GOT3 (cell line): ENCODE measurements around the gene PDZD8.
"Not testable (repeated sequence)": the region's sequence is repeated elsewhere in the genome, so short reads cannot be mapped to it uniquely, and the experiment has no call there.

ENCODE experiments used
- DNase-seq: peaks from one replicate; lab custom pipeline; 2025; ENCODE audit warnings: mixed read lengths; lab: John Stamatoyannopoulos, UW

PDZD8 gene

DNA sequence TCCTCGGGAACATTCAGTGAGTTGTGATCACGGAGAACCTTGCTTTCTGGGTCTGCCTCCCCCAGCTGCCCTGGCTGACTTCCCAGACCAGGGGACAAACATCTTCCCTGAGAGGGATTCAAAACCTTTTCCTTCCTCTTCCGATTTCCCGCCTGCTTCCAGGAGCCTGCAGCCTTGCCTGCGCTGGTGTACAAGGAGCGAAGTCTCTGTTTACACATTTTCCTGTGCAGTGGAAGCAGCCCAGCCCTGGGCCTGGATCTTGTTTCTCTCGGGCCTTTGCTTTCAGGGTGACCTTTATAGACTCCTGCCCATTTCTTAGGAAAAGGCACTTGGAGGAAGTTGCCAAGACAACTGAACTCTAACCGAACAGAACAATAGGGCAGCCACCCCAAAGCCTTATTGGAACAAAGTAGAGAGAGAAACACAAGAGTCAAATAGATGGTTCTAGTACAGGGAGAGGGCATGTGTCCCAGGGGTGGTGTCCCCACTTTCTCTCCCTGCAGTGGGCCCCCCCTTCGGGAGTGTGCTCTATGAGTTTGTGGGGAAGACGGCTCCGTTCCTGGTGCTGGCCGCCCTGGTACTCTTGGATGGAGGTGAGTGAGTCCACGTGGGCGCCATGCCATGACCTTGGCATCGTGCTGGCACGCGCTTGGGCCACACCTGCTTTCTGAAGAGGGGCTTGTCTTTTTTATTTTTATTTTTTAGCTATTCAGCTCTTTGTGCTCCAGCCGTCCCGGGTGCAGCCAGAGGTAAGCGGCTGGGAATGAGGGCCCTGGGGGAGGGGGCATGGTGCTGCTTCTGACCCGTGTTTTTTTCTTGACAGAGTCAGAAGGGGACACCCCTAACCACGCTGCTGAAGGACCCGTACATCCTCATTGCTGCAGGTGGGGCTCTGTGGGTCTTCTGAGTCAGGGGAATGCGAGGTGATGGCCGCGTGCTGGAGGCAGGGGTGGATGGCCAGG is 120.2 kb downstream of the PDZD8 start:
- DNase-seq = no peak

DNA sequence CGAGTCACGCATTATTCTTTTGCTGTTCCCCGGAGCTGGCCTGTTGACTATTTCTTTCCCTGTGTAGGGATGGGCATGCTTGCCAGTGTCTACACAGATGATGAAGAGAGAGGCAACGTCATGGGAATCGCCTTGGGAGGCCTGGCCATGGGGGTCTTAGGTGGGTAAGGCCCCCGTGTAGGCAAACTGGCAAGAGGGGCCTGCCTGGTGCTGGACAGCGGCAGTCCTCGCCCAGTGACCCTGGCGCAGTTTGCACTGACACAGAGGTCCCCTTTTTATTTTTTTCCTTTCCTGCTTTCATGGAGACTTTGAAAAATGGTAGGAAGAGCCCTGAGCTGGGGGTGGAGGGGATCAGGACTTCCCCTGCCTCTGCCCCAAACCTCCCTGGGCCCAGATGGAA is 120.9 kb downstream of the PDZD8 start:
- DNase-seq = no peak

DNA sequence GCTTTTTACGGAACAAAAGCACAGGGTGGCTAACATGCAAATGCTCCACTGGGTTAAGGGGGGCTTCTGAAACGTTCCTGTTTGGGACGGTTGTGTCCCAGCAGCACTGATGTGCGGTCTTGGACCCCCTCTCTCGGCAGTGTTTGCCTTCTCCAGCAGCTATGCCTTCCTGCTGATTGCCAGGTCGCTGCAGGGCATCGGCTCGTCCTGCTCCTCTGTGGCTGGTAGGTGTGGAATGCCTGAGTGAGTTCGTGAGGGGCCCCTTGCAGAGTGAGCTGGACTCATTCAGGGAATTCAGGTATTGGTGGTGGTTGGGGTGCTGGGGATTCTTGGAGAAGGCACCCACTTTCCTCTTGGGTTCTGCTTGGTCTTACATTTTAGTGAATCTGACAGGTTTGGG is 121.3 kb downstream of the PDZD8 start:
- no peak for DNase-seq

DNA sequence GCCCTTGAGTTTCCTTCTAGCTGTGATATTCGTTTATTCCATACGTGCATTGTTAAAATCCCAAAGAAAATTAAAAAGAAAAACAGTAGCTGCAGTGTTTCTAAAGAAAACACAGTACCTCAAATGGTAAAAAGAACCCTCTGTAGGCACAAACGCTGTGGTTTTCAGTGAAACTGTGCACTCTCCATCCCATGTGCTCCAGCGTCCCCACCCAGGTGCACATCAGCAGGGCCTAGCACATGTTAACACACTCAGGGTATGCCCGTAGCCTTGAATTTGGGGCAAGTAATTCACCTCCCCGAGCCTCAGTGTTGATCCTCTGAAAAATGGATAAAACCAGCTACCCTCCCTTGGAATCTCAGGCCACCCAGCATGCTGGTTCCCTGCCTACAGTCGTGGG is 124.8 kb downstream of the PDZD8 start:
- DNase-seq = no peak

DNA sequence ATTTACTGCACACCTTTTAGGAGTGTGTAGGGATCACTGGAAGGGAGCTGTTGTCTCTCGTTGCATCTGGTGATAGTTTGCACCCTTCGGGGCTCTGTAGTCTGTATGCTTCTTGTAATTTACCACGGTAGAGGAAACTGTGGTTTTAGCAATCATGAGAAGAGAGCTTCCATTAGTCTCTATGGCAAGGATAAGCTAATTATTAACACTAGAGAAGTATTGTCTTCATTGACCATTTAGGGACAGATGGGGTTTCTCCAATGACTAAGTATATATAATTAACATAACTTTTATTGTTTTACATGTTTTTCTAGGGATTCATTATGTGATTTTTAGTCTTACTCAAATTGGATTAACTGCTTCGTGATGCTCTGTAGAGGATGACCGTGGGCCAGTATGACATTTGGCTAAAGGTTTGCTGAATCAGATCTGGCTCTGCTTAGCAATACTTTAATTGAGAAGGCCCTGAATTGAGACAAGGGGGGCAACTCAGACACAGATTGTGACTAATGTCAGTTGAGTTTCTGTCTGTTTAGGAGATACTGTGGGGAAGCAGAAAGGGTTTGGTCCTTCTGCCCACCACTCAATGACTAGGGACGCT is 125.6 kb downstream of the PDZD8 start:
- DNase-seq = no peak

DNA sequence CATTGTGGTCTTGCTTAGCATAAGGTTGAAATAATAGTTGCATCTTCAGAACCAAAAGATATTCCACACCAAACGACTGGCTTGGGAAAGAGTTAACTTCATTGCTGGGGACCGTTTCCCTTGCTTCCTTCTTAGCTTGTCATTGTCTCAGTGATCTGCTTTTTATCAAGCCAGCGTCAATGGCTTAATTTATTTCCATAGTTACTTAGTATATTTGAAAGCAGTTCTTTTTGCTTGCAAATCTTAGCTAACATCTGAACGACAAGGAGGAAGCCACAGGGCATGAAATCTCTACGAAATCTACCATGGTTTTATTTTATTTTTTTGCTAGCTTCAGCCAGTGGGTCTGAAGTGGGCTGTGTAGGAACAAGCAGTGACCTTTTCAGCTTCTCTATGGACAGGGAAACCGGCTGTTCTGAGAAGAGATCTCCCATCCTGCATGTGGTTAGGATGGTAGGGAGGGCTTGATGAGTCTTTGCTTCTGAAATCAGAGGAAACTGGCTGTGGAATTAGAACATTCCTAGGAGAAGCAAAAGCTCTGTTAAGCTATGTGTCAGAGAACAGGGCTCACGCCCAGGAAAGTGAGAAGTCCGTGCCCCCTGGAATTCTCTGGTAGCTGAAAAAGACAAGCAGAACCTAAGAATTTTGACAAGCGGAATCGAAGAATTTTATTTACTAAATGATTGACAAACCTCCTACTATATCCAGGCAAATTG is 126.3 kb downstream of the PDZD8 start:
- DNase-seq = no peak

DNA sequence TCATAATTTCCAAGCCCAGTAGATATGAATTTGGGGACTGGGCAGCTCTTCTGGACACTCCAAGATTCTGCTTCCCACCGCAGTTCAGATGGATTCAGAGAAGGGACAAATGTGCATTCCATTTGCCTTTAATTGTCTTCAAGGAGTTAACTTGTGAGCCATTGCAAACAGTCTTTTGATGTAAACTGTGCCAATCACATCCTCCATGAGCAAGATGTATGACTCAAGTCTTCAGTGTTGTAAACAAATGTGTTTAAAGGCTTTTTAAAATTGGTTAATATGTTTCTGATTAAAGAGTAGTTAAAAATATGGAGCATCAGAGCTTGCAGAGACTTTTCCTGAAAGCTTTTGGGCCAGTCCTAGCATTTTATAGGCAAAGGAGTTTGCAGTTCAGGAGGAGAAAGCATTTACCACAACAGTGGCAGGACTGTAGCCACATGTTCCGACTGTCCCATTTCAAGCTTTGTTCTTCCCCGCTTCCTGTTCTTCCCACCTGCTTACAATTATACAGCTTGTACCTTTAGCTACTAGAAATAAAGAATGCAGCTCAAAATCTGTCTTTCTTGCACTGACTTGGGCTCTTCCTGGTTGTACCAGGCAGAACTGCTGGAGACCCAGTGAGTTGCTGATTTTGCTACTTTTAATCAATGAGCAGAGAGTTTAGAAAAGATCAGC is 128.1 kb downstream of the PDZD8 start:
- no peak for DNase-seq

DNA sequence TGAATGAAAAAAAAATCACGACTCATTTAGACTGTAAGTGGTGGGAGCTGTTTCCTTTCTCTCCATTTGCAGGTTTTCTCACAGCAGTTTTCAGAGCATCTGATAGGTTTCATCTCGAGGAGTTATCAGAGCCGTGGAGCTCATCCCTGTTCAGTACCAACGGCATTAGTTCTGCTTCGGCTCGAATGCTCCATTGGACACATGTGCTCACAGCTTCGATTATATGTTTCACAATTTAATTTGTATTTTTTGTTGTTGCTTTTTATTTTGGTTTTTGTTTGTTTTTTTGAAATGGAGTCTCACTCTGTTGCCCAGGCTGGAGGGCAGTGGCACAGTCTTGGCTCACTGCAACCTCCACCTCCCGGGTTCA is 132.8 kb downstream of the PDZD8 start:
- DNase-seq = no peak

DNA sequence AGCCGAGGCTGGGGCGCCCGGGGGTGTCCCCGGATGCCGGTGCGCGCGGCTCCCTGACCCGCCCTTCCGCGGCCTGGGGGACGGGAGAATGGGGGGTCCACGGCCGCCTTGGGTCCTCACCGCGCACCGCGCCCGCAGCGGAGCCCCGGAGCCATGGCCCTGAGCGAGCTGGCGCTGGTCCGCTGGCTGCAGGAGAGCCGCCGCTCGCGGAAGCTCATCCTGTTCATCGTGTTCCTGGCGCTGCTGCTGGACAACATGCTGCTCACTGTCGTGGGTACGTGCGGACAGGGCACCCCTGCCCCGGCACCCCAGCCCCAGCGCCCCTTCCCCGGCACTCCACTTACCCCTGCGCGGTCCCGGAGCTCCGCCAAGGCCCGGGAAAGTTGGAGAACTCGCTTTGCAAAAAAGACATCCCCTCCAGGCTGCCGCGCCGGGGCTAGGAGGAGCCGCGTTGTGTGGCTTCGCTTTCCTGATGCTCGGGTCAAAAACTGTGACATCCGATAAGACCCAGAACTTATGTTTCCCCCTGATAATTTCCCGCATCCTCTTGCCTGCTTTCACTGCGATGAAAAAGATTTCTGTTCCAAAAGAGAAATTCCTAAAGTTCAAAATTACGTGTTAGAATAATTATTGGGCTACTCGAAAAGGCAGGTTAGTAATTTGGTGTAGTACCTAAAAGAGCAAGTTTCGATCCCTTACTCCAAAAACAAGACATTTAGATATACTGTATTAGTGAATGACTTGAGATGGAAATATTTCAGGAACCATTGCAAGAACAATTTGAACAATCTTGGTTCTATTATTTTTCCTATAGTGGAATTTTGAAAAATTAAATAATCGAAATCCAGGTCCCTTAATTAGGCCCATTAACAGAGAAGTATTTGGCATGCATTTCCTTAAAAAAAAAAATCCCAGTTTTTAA is 133.4 kb downstream of the PDZD8 start:
- DNase-seq = no peak

DNA sequence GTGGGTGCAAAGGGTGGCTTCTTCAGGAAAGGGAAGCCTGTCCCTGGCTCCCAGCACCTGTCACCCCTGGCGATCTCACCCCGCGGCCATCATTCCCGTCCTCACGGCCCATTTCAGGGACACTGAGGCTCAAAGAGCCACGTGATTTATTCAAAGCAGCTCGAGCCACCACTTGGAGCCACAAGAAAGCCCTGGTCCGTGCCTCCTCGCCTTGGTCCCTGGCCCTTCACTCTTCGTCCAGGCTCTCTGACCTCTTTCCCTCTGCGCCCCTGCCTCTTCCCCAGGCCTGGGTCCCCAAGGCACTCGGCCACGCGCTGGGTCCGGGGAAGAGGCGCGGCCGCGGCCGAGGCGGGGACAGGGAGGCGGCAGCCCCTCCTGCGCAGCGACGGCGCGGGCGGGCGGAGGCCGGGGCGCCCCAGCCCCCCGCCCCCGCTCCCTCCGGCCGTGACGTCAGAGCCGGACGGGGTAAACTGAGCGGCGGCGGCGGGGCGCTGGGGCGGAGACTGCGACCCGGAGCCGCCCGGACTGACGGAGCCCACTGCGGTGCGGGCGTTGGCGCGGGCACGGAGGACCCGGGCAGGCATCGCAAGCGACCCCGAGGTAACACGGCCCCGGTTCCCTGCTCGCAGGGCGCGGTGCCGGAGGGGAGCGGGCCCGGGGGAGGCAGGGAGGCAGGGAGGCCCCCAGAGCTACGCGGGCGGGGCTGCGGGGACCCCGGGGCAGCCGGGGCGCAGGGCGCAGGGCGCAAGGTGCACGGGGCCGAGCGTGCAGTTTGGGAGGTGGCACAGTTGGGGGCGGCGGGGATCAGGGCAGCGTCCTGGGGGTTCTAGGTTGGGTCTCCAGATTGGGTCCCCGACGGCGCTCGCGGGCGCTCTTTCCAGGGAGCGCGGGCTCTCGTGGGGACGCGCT is 134.4 kb downstream of the PDZD8 start, which contains the start of gene SLC18A2:
TSS of gene SLC18A2 (plus strand) at position 494 of the 909 bp plus-strand sequence. CDS start 580 bp downstream, outside the sequence.
- DNase-seq = no peak

DNA sequence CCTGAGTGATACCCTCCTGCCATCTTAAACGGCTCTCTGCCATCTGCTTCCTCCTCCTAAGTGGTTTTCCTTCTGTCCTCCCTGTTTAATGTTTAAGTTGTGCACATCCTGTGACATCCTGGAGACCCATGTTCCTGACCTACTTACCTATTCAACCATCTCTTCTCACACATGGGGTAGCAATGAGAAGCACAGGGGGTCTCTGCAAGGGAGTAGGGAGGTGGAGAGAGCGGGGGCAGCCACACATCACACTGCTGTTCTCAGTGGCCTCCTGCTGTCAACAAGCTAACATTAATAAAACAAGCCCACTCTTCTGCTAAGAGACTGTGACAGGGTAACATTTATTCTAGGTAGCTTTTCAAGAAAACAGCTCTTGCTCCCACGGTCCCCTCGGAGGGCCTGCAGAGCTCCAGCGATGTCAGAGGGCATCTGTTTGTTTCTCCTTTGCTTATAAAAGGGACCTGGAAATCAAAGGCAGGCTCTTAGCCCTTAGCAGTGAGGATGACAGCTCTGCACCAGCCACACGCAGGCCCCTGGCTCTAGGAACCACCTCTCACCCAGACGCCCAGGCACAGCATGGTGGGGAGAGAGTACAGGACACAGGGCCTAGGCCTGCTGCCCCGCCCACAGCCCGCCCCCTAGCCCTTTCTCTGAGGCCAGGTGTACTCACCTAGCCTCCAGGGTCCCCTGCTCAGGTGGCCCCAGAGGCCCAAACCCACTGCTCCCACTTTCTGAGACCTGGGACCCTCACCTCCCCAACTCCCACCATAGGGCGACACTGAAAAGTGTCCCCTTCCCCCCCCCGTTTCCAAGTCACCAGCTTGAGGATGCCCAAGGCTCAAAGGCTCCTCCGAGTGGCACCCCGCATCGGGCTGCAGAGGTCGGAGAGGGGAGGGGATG is 135.3 kb downstream of the PDZD8 start:
- DNase-seq = no peak

DNA sequence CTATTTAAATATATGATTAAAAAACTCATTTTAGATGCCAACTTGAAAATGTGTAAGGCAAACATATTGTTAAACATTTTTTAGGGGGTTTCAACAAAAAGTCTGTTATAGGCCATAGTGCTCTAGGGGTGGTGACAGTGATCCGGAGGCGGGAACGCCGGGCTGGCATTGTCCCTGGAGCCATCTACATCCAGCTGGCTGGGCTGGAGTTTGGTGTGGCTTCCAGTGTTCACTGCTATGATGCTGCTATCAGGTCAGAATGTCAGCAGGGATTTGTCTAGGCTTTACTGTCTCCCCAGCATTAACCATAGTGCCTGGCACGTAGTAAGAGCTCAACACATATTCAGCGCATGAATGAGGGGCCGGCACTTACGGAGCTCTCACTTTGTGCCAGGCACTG is 136.2 kb downstream of the PDZD8 start:
- DNase-seq = no peak

DNA sequence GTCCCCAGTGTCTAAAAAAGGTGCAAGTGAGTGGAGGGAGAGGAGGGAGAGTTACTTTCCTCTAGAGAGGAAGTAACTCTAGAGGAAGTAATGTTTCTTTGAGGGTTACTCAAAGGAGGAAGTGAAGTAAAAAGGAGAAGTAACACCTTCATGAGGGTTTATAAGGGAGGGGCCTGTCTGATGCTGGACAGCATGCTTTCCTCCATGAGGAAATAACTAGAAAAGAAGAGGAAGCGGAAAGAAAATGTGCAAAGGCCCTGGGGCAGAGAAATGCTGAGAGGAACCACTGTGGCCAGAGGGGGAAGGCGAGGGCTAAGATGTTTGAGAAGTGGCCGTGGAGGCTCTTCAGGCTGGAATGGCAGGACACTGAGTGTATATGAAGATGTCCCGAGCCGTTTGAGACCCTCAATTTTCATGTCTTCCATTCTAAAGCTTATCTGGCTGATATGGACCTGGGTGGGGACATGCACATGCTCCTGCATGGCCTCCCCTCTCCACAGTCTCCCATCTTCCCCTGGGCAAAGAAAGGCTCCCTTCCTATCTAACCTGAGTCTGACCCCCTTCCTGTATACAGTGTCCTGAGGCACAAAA is 137.7 kb downstream of the PDZD8 start:
- DNase-seq = no peak

DNA sequence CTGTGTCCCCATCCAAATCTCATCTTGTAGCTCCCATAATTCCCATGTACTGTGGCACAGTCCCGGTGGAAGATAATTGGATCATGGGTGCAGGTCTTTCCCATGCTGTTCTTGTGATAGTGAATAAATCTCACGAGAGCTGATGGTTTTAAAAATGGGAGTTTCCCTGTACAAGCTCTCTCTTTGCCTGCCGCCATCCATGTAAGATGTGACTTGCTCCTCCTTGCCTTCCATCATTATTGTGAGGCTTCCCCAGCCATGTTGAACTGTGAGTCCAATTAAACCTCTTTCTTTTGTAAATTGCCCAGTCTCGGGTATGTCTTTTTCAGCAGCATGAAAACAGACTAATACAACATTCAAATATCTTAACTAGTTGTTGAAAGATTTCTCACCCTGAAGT is 145.1 kb downstream of the PDZD8 start:
- not testable (repeated sequence) for DNase-seq

DNA sequence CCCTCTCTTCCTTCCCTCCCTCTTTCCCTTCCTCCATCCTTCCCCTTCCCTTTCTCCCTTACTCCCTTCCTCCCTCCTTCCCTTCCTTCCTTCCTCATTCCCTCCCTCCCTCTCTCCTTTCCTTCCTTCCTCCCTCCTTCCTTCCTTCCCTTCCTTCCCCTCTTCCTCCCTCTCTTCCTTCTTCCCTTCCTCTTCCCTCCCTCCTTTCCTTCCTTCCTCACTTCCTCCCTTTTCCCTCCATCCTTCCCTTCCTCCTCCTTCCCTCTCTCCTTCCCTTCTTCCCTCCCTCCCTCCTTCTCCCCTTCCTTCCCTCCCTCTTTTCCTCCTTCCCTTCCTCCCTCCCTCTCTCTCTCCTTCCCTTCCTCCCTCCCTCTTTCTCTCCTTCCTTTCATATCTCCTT is 147.0 kb downstream of the PDZD8 start:
- DNase-seq = no peak
